ENCODE measurements around the gene CERS2. TPM values are rescaled to one million over a fixed set of nuclear protein-coding genes. Genes with fewer than 3 reads are reported as not detected.

Gene CERS2
- total RNA-seq, 1 donor, result 159 TPM

DNA sequence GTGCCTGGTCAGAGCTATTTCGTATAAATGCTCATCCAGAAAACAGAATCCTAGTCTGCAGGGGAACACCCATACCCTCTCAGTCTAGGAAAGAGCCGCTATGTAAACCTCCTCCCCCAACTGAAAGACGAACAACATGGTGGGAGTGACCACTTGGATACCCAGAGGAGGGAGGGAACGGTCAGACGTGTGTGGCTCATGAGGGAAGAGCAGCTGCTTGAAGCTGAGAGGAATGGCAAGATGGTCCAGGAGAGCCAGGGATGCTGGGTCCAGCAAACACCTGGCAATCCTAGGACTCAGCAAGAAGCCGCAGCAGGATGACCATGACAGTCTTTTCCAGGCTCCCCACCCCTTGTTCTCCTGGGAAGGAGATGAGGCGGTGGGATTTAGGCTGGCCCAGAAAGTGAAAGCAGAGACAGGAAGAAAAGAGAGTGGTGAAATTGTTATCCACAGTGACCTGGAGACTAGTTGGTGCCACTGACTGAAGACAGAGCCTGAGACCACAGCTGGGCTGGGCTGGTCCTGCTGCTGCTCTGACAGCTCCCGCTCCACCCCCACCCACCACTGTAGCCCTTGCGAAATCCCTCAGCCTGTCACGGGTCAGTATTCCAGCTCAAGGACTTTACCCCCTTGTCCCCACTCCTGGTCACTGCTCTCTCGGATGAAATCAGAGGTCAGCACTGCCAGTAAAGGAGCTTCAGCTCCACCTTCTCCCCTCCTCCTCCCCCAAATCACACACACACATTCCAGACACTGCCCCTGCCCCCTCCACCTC, 3.6 kb downstream of the CERS2 start:
- no peaks in the 10 kb centered on the region for H3K9me3 ChIP-seq (ENCODE audit: low read depth, low read length)
- no peaks in the 10 kb centered on the region for H3K27me3 ChIP-seq (ENCODE audit: insufficient read depth, low read length)
- H3K4me2 ChIP-seq (ENCODE audit: insufficient read depth, low read length), result peak overlapping the region; percentile 98
- no peak overlapping the region for H2AFZ ChIP-seq (ENCODE audit: low read length)
- H3K4me1 ChIP-seq (ENCODE audit: insufficient read depth, low read length), result peaks cover 34% of the 10 kb centered on the region
- TF ChIP-seq, protein P1, sequence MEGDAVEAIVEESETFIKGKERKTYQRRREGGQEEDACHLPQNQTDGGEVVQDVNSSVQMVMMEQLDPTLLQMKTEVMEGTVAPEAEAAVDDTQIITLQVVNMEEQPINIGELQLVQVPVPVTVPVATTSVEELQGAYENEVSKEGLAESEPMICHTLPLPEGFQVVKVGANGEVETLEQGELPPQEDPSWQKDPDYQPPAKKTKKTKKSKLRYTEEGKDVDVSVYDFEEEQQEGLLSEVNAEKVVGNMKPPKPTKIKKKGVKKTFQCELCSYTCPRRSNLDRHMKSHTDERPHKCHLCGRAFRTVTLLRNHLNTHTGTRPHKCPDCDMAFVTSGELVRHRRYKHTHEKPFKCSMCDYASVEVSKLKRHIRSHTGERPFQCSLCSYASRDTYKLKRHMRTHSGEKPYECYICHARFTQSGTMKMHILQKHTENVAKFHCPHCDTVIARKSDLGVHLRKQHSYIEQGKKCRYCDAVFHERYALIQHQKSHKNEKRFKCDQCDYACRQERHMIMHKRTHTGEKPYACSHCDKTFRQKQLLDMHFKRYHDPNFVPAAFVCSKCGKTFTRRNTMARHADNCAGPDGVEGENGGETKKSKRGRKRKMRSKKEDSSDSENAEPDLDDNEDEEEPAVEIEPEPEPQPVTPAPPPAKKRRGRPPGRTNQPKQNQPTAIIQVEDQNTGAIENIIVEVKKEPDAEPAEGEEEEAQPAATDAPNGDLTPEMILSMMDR (IDR thresholded peaks at IDR 0.05; ENCODE audit: extremely low read depth, low read depth, low read length), result no peak
- H3K27ac ChIP-seq (ENCODE audit: low read depth, low read length), result peak overlapping the region; percentile 58
- peak; percentile 94 for DNase-seq (ENCODE audit: insufficient read length, low spot score, missing footprints)
- H3K4me3 ChIP-seq (ENCODE audit: insufficient read depth, low read length), result peak overlapping the region; percentile 95
- H3K79me2 ChIP-seq (ENCODE audit: insufficient read depth, low read length), result peaks cover 81% of the 10 kb centered on the region
- peaks cover 29% of the 10 kb centered on the region for H3K36me3 ChIP-seq (ENCODE audit: insufficient read depth, low read length)
- H4K20me1 ChIP-seq (ENCODE audit: insufficient read depth, low read length), result peaks cover 63% of the 10 kb centered on the region

DNA sequence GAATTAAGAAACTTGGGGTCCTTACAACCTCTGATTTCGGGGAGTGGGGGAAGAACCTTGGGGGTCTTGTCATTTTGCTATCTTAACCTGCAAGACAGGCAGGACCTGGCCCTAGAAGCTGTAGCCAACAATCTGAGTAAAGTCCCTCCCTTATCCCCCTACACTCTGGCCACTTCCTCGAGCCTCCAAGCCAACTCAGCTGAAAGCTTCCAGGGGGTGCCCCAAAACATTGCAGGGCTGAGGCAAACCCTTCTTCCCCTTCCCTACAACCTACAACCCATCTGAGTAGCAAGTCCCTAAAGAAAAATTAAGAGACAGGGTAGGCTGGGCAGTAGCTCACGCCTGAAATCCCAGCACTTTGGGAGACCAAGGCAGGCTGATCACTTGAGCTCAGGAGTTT, 5.0 kb downstream of the CERS2 start:
- Histone ChIP-seq H3K27me3 (ENCODE audit: insufficient read depth, low read length) (no peaks in the 10 kb centered on the region), H3K9me3 (ENCODE audit: low read depth, low read length) (no peaks in the 10 kb centered on the region), H3K79me2 (ENCODE audit: insufficient read depth, low read length) (peaks cover 81% of the 10 kb centered on the region), H3K27ac (ENCODE audit: low read depth, low read length) (no peak overlapping the region), H3K36me3 (ENCODE audit: insufficient read depth, low read length) (peaks cover 41% of the 10 kb centered on the region), H2AFZ (ENCODE audit: low read length) (no peak overlapping the region), H3K4me3 (ENCODE audit: insufficient read depth, low read length) (no peak overlapping the region), H3K4me1 (ENCODE audit: insufficient read depth, low read length) (peaks cover 34% of the 10 kb centered on the region), H4K20me1 (ENCODE audit: insufficient read depth, low read length) (peaks cover 63% of the 10 kb centered on the region), H3K4me2 (ENCODE audit: insufficient read depth, low read length) (no peak overlapping the region)
- TF ChIP-seq, protein P1 (IDR thresholded peaks at IDR 0.05; ENCODE audit: extremely low read depth, low read depth, low read length), result no peak
- no peak for DNase-seq (ENCODE audit: insufficient read length, low spot score, missing footprints)

DNA sequence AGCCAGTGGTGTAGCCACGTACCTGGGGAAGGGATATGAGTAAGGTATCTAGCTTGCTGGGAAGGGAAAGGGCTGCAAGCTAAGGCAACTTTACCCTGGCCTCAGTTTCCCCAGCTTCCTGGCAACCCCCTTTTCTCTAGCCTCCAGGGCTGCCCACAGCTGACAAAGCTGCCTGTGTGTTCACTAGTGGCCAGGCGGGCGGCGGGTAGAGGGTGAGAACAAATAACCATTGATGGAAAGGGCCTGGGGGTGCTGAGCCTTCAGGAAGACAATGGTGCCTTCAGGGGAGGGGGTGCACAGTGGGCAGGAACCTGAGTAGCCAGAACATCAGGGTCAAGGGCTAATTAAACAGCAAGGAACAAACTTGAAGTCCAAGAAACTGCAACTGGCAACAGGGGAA, 6.1 kb downstream of the CERS2 start:
- Histone ChIP-seq H3K79me2 (ENCODE audit: insufficient read depth, low read length) (peaks cover 73% of the 10 kb centered on the region), H3K36me3 (ENCODE audit: insufficient read depth, low read length) (peaks cover 52% of the 10 kb centered on the region), H4K20me1 (ENCODE audit: insufficient read depth, low read length) (peaks cover 61% of the 10 kb centered on the region), H3K4me1 (ENCODE audit: insufficient read depth, low read length) (peaks cover 32% of the 10 kb centered on the region), H3K4me2 (ENCODE audit: insufficient read depth, low read length) (no peak overlapping the region), H3K27ac (ENCODE audit: low read depth, low read length) (no peak overlapping the region), H3K9me3 (ENCODE audit: low read depth, low read length) (no peaks in the 10 kb centered on the region), H3K27me3 (ENCODE audit: insufficient read depth, low read length) (no peaks in the 10 kb centered on the region), H2AFZ (ENCODE audit: low read length) (no peak overlapping the region), H3K4me3 (ENCODE audit: insufficient read depth, low read length) (no peak overlapping the region)
- no peak for DNase-seq (ENCODE audit: insufficient read length, low spot score, missing footprints)
- TF ChIP-seq, protein P1 (IDR thresholded peaks at IDR 0.05; ENCODE audit: extremely low read depth, low read depth, low read length), result no peak

DNA sequence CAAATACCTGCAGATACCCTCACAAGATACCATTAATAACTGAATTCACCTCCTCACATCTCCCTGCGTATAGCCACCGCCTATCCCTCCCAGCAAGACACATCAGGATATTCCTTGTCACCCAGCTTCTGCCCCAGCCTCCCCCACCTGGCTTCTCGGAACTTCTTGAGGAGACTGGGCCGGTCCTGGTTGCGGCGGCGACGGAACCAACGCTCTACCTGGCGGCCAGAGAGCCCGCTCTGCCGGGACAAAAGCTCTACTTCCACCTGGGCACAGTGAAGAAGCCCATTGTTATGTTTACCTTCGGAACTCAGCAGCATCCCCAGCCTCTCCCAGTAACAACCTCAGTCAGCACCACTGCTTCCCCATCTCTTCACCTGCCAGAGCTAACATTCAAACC, 6.7 kb downstream of the CERS2 start:
- Histone ChIP-seq H3K9me3 (ENCODE audit: low read depth, low read length) (no peaks in the 10 kb centered on the region), H3K4me3 (ENCODE audit: insufficient read depth, low read length) (no peak overlapping the region), H4K20me1 (ENCODE audit: insufficient read depth, low read length) (peaks cover 55% of the 10 kb centered on the region), H3K4me2 (ENCODE audit: insufficient read depth, low read length) (no peak overlapping the region), H3K27ac (ENCODE audit: low read depth, low read length) (no peak overlapping the region), H3K4me1 (ENCODE audit: insufficient read depth, low read length) (peaks cover 27% of the 10 kb centered on the region), H2AFZ (ENCODE audit: low read length) (no peak overlapping the region), H3K36me3 (ENCODE audit: insufficient read depth, low read length) (peaks cover 57% of the 10 kb centered on the region), H3K79me2 (ENCODE audit: insufficient read depth, low read length) (peaks cover 68% of the 10 kb centered on the region), H3K27me3 (ENCODE audit: insufficient read depth, low read length) (no peaks in the 10 kb centered on the region)
- no peak for DNase-seq (ENCODE audit: insufficient read length, low spot score, missing footprints)
- TF ChIP-seq, protein P1 (IDR thresholded peaks at IDR 0.05; ENCODE audit: extremely low read depth, low read depth, low read length), result no peak
